Activated CD4-positive, CD25-positive, alpha-beta regulatory T cell (primary cell): ENCODE results near the gene DDR2.

Experiments
- DNase-seq, 4 experiments: peaks; one replicate each; lab custom pipeline; 2025; lab: John Stamatoyannopoulos, UW

The DDR2 gene

GRCh38 chr1:162699366-162699765, 67.1 kb downstream of the DDR2 start:
- no peak for DNase-seq

- no peak for DNase-seq
Observed at GRCh38 chr1:162700131-162700530, 67.9 kb downstream of the DDR2 start.

GRCh38 chr1:162701286-162701685, 69.0 kb downstream of the DDR2 start:
- no peak for DNase-seq

GRCh38 chr1:162702628-162703027, 70.4 kb downstream of the DDR2 start:
- no peak for DNase-seq

- no peak for DNase-seq
Observed at GRCh38 chr1:162703708-162704107, 71.4 kb downstream of the DDR2 start.

GRCh38 chr1:162704673-162705424, 72.6 kb downstream of the DDR2 start:
- no peak for DNase-seq

- DNase-seq, result no peak
Observed at GRCh38 chr1:162706003-162706402, 73.7 kb downstream of the DDR2 start.

GRCh38 chr1:162706606-162707005, 74.3 kb downstream of the DDR2 start:
- DNase-seq, result no peak

GRCh38 chr1:162708286-162708685, 76.0 kb downstream of the DDR2 start:
- no peak for DNase-seq

- no peak for DNase-seq
Observed at GRCh38 chr1:162709132-162709860, 77.0 kb downstream of the DDR2 start.

- no peak for DNase-seq
Observed at GRCh38 chr1:162709870-162710269, 77.6 kb downstream of the DDR2 start.

- DNase-seq, result no peak
Observed at GRCh38 chr1:162710345-162710744, 78.1 kb downstream of the DDR2 start.

- no peak for DNase-seq
Observed at GRCh38 chr1:162710780-162711465, 78.7 kb downstream of the DDR2 start.

GRCh38 chr1:162712317-162713029, 80.2 kb downstream of the DDR2 start:
- DNase-seq, result no peak

GRCh38 chr1:162716123-162716522, 83.9 kb downstream of the DDR2 start:
- no peak for DNase-seq

GRCh38 chr1:162716552-162716951, 84.3 kb downstream of the DDR2 start:
- no peak for DNase-seq

GRCh38 chr1:162717548-162718184, 85.4 kb downstream of the DDR2 start:
- no peak for DNase-seq

- no peak for DNase-seq
Observed at GRCh38 chr1:162719678-162720077, 87.4 kb downstream of the DDR2 start.

GRCh38 chr1:162720996-162721395, 88.7 kb downstream of the DDR2 start:
- no peak for DNase-seq

- no peak for DNase-seq
Observed at GRCh38 chr1:162721471-162721870, 89.2 kb downstream of the DDR2 start.

GRCh38 chr1:162722036-162722435, 89.8 kb downstream of the DDR2 start:
- DNase-seq, result no peak
